HG03280 (cell line): Measurements from ENCODE around the gene PCSK6.
"Not testable (repeated sequence)": the region's sequence is repeated elsewhere in the genome, so short reads cannot be mapped to it uniquely, and the experiment has no call there.

Experiments
- ATAC-seq: cut with Tn5 transposase; IDR thresholded peaks from one replicate; pipeline ENCODE4 v1.9.1; 2021; ENCODE audit warnings: mild to moderate bottlenecking, moderate library complexity; ENCODE audit not compliant: unreplicated experiment

Gene PCSK6

GRCh38 chr15:101406036-101406435, 83.5 kb downstream of the PCSK6 start:
- ATAC-seq: no peak

GRCh38 chr15:101404245-101404644, 85.3 kb downstream of the PCSK6 start:
- ATAC-seq: no peak

- not testable (repeated sequence) for ATAC-seq
Observed at GRCh38 chr15:101402883-101403282, 86.6 kb downstream of the PCSK6 start.

GRCh38 chr15:101401286-101401685, 88.2 kb downstream of the PCSK6 start:
- no peak for ATAC-seq

- ATAC-seq: no peak
Observed at GRCh38 chr15:101399431-101399830, 90.1 kb downstream of the PCSK6 start.

GRCh38 chr15:101398247-101398646, 91.3 kb downstream of the PCSK6 start:
- ATAC-seq: no peak

GRCh38 chr15:101397521-101398003, 91.9 kb downstream of the PCSK6 start:
- no peak for ATAC-seq

- ATAC-seq: no peak
Observed at GRCh38 chr15:101396484-101397261, 92.8 kb downstream of the PCSK6 start.

GRCh38 chr15:101394654-101395053, 94.9 kb downstream of the PCSK6 start:
- ATAC-seq: no peak

- no peak for ATAC-seq
Observed at GRCh38 chr15:101394056-101394630, 95.4 kb downstream of the PCSK6 start.

GRCh38 chr15:101393172-101393571, 96.3 kb downstream of the PCSK6 start:
- ATAC-seq: no peak

- no peak for ATAC-seq
Observed at GRCh38 chr15:101391981-101392640, 97.4 kb downstream of the PCSK6 start.

GRCh38 chr15:101391431-101391830, 98.1 kb downstream of the PCSK6 start:
- ATAC-seq: no peak

GRCh38 chr15:101390462-101390861, 99.0 kb downstream of the PCSK6 start:
- no peak for ATAC-seq

- no peak for ATAC-seq
Observed at GRCh38 chr15:101390060-101390459, 99.4 kb downstream of the PCSK6 start.

- ATAC-seq: no peak
Observed at GRCh38 chr15:101389362-101389761, 100.1 kb downstream of the PCSK6 start.

GRCh38 chr15:101388046-101388445, 101.5 kb downstream of the PCSK6 start:
- no peak for ATAC-seq

- no peak for ATAC-seq
Observed at GRCh38 chr15:101387574-101387973, 101.9 kb downstream of the PCSK6 start.

GRCh38 chr15:101386967-101387366, 102.5 kb downstream of the PCSK6 start:
- ATAC-seq: no peak

GRCh38 chr15:101386006-101386405, 103.5 kb downstream of the PCSK6 start:
- no peak for ATAC-seq

GRCh38 chr15:101384276-101384675, 105.2 kb downstream of the PCSK6 start:
- no peak for ATAC-seq

GRCh38 chr15:101382544-101382943, 107.0 kb downstream of the PCSK6 start:
- ATAC-seq: no peak
